A673 (cell line): ENCODE results near the gene SIDT2. TPM values are rescaled to one million over a fixed set of nuclear protein-coding genes. Genes with fewer than 3 reads are reported as not detected.

Source experiments
- BruUV-seq: library from RNA; stranded (reverse); fragments of 400-500 nt; replicated peaks from 2 replicates; lab custom pipeline; 2021; lab: Mats Ljungman, UMichigan
- CTCF ChIA-PET: fragments of 300-600 bp; sonication (Branson Sonifier 250); formaldehyde crosslinking; loops from one replicate; lab custom pipeline; 2022; ENCODE audit warnings: antibody characterized with exemption; lab: Charles Lee
- POLR2A ChIA-PET: fragments of 300-600 bp; sonication (Branson Sonifier 250); formaldehyde crosslinking; loops from one replicate; lab custom pipeline; 2022; ENCODE audit warnings: antibody characterized with exemption; ENCODE audit not compliant: low non-redundant PET; lab: Charles Lee
- DNase-seq: peaks from one replicate; pipeline ENCODE4 v3.0.0-alpha.2; 2015; ENCODE audit warnings: low spot score
- H3K27ac ChIP-seq: fragments of 200-600 bp; sonication (generic); 2 replicates; pipeline ENCODE4 v1.5.1; 2016; ENCODE audit warnings: mixed run types, low read depth, mild to moderate bottlenecking, mixed read lengths, antibody characterized with exemption, low read length; ENCODE audit not compliant: poor library complexity, severe bottlenecking
- H3K27me3 ChIP-seq: fragments of 200-600 bp; sonication (generic); replicated peaks from 2 replicates; pipeline ENCODE4 v1.6.1; 2017; ENCODE audit warnings: mixed run types, low read depth, mild to moderate bottlenecking, mixed read lengths, antibody characterized with exemption, low read length; ENCODE audit not compliant: insufficient read depth, poor library complexity
- H3K36me3 ChIP-seq: fragments of 200-600 bp; sonication (generic); 2 replicates; pipeline ENCODE4 v1.6.1; 2016; ENCODE audit warnings: mixed run types, mild to moderate bottlenecking, mixed read lengths, antibody characterized with exemption, low read length; ENCODE audit not compliant: insufficient read depth, poor library complexity, severe bottlenecking
- H3K4me1 ChIP-seq: fragments of 200-600 bp; sonication (generic); 2 replicates; pipeline ENCODE4 v1.6.1; 2017; ENCODE audit warnings: mixed run types, mild to moderate bottlenecking, mixed read lengths, antibody characterized with exemption, low read length; ENCODE audit not compliant: insufficient read depth, poor library complexity, severe bottlenecking
- H3K4me3 ChIP-seq: fragments of 200-600 bp; sonication (generic); 2 replicates; pipeline ENCODE4 v1.5.1; 2016; ENCODE audit warnings: low read depth, mixed run types, mild to moderate bottlenecking, mixed read lengths, low read length; ENCODE audit not compliant: poor library complexity, severe bottlenecking
- H3K9me3 ChIP-seq: fragments of 200-600 bp; sonication (generic); 2 replicates; pipeline ENCODE4 v1.6.1; 2016; ENCODE audit warnings: mixed run types, low read depth, mild to moderate bottlenecking, mixed read lengths, antibody characterized with exemption, low read length; ENCODE audit not compliant: poor library complexity, severe bottlenecking
- EZH2 ChIP-seq: fragments of 200-600 bp; sonication (generic); IDR thresholded peaks from 2 replicates; pipeline ENCODE4 v1.6.1; 2017; ENCODE audit warnings: borderline replicate concordance, low read depth, mild to moderate bottlenecking, mixed read lengths, antibody characterized with exemption, low read length; ENCODE audit not compliant: poor library complexity, severe bottlenecking
- intact Hi-C: fragments of 100-400 bp; cut with micrococcal nuclease; formaldehyde crosslinking; loops from one replicate; pipeline ENCODE4 v1.10.0; 2022; ENCODE audit not compliant: unreplicated experiment
- total RNA-seq: library from RNA; stranded (reverse); gene quantifications from 2 replicates; pipeline ENCODE4 v1.2.3, GENCODE V29; 2021
- TF ChIP-seq, protein P1 (sequence below): fragments of 300-800, 200-600 bp; sonication (generic); conservative IDR thresholded peaks from 2 replicates; pipeline ENCODE4 v1.5.1; 2017; ENCODE audit warnings: low read depth, mild to moderate bottlenecking, antibody characterized with exemption, low read length, moderate library complexity, mixed read lengths

Gene SIDT2
- total RNA-seq, 1 experiment from 2014 or later: 33.5 TPM

DNA sequence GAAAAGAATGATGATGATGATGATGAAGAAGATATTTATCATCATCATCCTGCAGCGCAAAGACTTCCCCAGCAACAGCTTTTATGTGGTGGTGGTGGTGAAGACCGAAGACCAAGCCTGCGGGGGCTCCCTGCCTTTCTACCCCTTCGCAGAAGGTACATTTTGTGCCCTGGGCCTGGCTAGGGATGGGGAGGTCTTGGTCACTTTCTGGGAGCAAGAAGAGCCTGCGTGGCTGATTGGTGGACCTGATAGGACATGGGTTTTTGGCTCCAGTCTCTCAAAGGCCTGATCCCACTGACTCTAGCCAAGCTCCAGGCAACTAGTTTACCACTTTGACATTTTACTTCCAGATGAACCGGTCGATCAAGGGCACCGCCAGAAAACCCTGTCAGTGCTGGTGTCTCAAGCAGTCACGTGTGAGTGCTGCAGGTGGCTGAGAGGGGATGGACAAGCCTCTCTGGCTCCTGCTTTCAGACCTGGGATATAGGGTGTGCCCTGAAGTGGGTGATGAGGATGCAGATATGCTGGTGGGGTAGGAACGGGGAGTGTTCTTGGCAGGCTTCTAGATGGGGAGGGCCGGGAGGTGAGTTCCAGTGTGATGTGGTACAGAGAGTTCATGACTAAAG, 5.3 kb downstream of the SIDT2 start:
- ChIA-PET POLR2A (no interaction called here), CTCF (no interaction called here)
- BruUV-seq: no TSS peak

DNA sequence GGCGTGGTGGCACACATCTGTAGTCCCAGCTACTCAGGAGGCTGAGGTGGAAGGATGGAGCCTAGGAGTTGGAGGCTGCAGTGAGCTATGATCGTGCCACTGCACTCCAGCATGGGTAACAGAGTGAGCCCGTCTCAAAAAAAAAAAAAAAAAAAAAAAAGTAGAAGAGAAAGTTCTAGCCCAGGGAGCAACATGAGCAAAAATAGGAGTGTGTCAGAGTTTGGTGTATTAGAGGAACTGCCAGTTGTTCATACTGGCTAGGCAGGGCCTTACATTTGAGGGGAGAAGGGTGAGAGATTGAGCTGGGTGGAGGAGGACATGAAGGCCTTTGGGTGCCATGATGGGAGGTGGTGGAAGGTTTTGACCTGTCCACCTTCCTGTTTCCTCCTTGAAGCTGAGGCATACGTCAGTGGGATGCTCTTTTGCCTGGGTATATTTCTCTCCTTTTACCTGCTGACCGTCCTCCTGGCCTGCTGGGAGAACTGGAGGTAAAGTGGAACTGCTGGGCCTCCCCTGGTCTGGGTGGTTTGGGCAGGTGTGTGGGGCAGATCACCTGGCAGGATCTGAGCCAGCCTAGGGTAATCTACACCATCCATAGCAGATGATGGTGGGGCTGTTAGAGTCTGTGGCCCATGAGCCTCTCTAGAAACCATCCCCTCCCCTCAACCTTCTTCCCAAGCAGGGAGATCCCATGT, 7.3 kb downstream of the SIDT2 start:
- TF ChIP-seq EZH2: no peak
- TF ChIP-seq, protein P1, sequence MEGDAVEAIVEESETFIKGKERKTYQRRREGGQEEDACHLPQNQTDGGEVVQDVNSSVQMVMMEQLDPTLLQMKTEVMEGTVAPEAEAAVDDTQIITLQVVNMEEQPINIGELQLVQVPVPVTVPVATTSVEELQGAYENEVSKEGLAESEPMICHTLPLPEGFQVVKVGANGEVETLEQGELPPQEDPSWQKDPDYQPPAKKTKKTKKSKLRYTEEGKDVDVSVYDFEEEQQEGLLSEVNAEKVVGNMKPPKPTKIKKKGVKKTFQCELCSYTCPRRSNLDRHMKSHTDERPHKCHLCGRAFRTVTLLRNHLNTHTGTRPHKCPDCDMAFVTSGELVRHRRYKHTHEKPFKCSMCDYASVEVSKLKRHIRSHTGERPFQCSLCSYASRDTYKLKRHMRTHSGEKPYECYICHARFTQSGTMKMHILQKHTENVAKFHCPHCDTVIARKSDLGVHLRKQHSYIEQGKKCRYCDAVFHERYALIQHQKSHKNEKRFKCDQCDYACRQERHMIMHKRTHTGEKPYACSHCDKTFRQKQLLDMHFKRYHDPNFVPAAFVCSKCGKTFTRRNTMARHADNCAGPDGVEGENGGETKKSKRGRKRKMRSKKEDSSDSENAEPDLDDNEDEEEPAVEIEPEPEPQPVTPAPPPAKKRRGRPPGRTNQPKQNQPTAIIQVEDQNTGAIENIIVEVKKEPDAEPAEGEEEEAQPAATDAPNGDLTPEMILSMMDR: no peak
- peaks cover 13% of the 10 kb centered on the region for H3K36me3 ChIP-seq
- no peaks in the 10 kb centered on the region for H3K27me3 ChIP-seq
- H3K27ac ChIP-seq: no peak overlapping the region
- no peak overlapping the region for H3K4me3 ChIP-seq
- intact Hi-C loops: no loop called here
- POLR2A ChIA-PET: no interaction called here
- BruUV-seq: no TSS peak
- H3K4me1 ChIP-seq: peaks cover 7% of the 10 kb centered on the region
- DNase-seq: no peak
- CTCF ChIA-PET: interaction anchor here (0.6 kb wide), 1 partner anchor 16 kb away, joined by 10 read pairs; no protein-coding TSS in a partner anchor
- H3K9me3 ChIP-seq: no peaks in the 10 kb centered on the region

More for the DNA sequence above, 5.3 kb downstream of the SIDT2 start:
- Histone ChIP-seq H3K4me3 (no peak overlapping the region), H3K4me1 (peaks cover 21% of the 10 kb centered on the region), H3K9me3 (no peaks in the 10 kb centered on the region), H3K36me3 (peaks cover 4% of the 10 kb centered on the region), H3K27ac (no peak overlapping the region), H3K27me3 (no peaks in the 10 kb centered on the region)
- no peak for DNase-seq
- intact Hi-C loops: no loop called here
- TF ChIP-seq, protein P1: no peak

DNA sequence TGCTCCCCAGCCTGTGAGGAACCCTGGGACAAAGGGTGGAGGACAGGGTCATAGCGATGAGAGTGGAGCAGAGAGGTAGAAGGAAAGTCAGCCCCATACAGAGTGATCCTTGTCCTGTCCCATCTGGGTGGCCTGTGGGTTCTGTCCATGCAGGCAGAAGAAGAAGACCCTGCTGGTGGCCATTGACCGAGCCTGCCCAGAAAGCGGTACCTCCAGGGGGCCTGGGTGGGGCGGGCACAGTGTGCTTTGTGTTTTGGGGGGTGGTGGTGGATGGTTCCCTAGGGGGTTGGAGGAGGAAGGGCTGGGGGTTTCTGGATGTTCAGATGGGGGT, 7.9 kb downstream of the SIDT2 start:
- CTCF ChIA-PET: interaction anchor here (0.6 kb wide), 1 partner anchor 15 kb away, joined by 10 read pairs; no protein-coding TSS in a partner anchor
- DNase-seq: no peak
- peaks cover 2% of the 10 kb centered on the region for H3K4me1 ChIP-seq
- H3K4me3 ChIP-seq: no peak overlapping the region
- H3K36me3 ChIP-seq: peaks cover 13% of the 10 kb centered on the region
- BruUV-seq: no TSS peak
- intact Hi-C loops: no loop called here
- no peaks in the 10 kb centered on the region for H3K27me3 ChIP-seq
- POLR2A ChIA-PET: no interaction called here
- no peak overlapping the region for H3K27ac ChIP-seq
- no peaks in the 10 kb centered on the region for H3K9me3 ChIP-seq
- TF ChIP-seq EZH2: no peak
- TF ChIP-seq, protein P1: no peak
